HEK293T (cell line): ENCODE results near the gene GSC.
"Not testable (repeated sequence)": the region's sequence is repeated elsewhere in the genome, so short reads cannot be mapped to it uniquely, and the experiment has no call there.

Source experiments
- CTCF ChIA-PET: fragments of 350-600 bp; formaldehyde crosslinking; extraction: SDS; loops from one replicate; lab custom pipeline; 2021; ENCODE audit warnings: antibody characterized with exemption, inconsistent platforms; lab: Yijun Ruan, JAX
- POLR2A ChIA-PET: fragments of 350-600 bp; formaldehyde crosslinking; extraction: SDS; loops from one replicate; lab custom pipeline; 2020; ENCODE audit warnings: antibody characterized with exemption, inconsistent platforms; lab: Yijun Ruan, JAX
- DNase-seq: peaks from one replicate; pipeline ENCODE4 v3.0.0; 2012; ENCODE audit warnings: mixed read lengths; ENCODE audit errors: extremely low spot score
- ARNT ChIP-seq: fragments of 450-650 bp; IDR thresholded peaks from 2 replicates; pipeline ENCODE4 v1.6.1; 2017; ENCODE audit warnings: mild to moderate bottlenecking
- BHLHE40 ChIP-seq: fragments of 450-650 bp; IDR thresholded peaks from 2 replicates; pipeline ENCODE4 v1.6.1; 2016; ENCODE audit warnings: mild to moderate bottlenecking, moderate library complexity, borderline replicate concordance
- CTBP1 ChIP-seq: fragments of 450-650 bp; IDR thresholded peaks from 2 replicates; pipeline ENCODE4 v1.6.1; 2016; ENCODE audit warnings: borderline replicate concordance
- ELF4 ChIP-seq: fragments of 450-650 bp; IDR thresholded peaks from 2 replicates; pipeline ENCODE4 v1.6.1; 2017; ENCODE audit warnings: antibody characterized with exemption
- FOXA1 ChIP-seq: fragments of 450-650 bp; IDR thresholded peaks from 2 replicates; pipeline ENCODE4 v1.6.1; 2016; ENCODE audit warnings: mild to moderate bottlenecking
- FOXK2 ChIP-seq: fragments of 450-650 bp; IDR thresholded peaks from 2 replicates; pipeline ENCODE4 v1.6.1; 2016; ENCODE audit warnings: mild to moderate bottlenecking
- FOXM1 ChIP-seq: fragments of 450-650 bp; IDR thresholded peaks from 2 replicates; pipeline ENCODE4 v1.6.1; 2017; ENCODE audit warnings: mild to moderate bottlenecking, borderline replicate concordance
- HDGF ChIP-seq: fragments of 450-650 bp; IDR thresholded peaks from 2 replicates; pipeline ENCODE4 v1.6.1; 2017; ENCODE audit warnings: antibody characterized with exemption, borderline replicate concordance
- L3MBTL2 ChIP-seq: fragments of 450-650 bp; conservative IDR thresholded peaks from 2 replicates; pipeline ENCODE4 v1.6.1; 2016; ENCODE audit warnings: mild to moderate bottlenecking
- LEF1 ChIP-seq: fragments of 450-650 bp; IDR thresholded peaks from 2 replicates; pipeline ENCODE4 v1.6.1; 2017; ENCODE audit warnings: mild to moderate bottlenecking, borderline replicate concordance
- NFRKB ChIP-seq: fragments of 450-650 bp; IDR thresholded peaks from 2 replicates; pipeline ENCODE4 v1.6.1; 2016; ENCODE audit warnings: mild to moderate bottlenecking, moderate library complexity
- SP1 ChIP-seq: fragments of 450-650 bp; IDR thresholded peaks from 2 replicates; pipeline ENCODE4 v1.6.1; 2017
- SUZ12 ChIP-seq: fragments of 450-650 bp; IDR thresholded peaks from 2 replicates; pipeline ENCODE4 v1.6.1; 2016; ENCODE audit warnings: mild to moderate bottlenecking
- TARDBP ChIP-seq: fragments of 450-650 bp; IDR thresholded peaks from 2 replicates; pipeline ENCODE4 v1.6.1; 2016
- ZNF384 ChIP-seq: fragments of 450-650 bp; IDR thresholded peaks from 2 replicates; pipeline ENCODE4 v1.6.1; 2016
- TF ChIP-seq, protein P1 (sequence below): fragments of 450-650 bp; IDR thresholded peaks from 2 replicates; pipeline ENCODE4 v1.6.1; 2016

Gene GSC

DNA sequence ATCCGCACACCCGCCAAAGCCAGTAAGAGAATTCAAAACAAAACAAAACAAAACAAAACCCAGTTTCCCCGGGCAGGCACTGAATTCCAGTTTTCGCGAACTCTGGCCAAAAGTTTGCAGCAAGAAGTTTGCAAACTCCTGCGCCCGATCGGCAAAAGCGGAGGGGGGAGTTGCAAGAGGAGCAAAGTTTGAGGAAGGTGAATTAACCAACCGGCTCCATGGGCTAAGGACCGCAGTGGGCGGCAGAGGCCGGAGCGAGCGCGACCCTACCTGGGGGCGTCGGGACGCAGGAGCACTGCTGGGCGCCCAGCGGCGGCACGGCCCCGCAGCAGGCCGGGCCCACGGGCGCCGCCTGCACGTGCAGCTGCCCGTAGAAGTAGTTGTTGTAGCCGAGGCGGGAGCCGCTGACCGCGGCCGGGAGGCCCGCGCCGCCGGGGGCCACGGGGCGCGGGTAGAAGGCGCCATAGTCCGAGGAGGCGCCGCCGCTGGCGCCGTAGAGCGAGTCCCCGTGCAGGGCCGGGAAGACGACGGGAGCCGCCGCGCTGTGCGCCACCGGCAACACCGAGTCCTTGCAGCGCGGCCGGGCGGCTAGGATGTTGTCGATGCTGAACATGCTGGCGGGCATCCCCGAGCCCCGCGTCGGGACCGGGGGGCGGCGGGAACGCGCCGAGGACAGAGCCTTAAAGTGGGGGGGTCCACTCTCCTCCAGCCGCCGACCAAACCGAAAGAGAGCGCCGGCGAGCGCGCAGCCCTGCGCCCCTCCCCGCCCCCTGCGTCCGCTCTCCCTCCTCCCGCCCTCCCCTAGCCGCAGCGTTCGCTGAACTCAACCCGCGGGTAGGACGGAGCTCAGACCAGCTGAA is at the start of gene GSC:
TSS of gene GSC (minus strand) at position 723 of the 860 bp plus-strand sequence. CDS start at position 625, 98 bp downstream.
- ChIA-PET POLR2A (interaction anchor here (0.5 to 1.7 kb wide), 7 partner anchors 8 to 573 kb away, joined by 3 to 6 read pairs (median 3); no protein-coding TSS in a partner anchor), CTCF (no interaction called here)
- TF ChIP-seq NFRKB (no peak), HDGF (no peak), ARNT (no peak), LEF1 (no peak), FOXK2 (no peak), CTBP1 (no peak), SP1 (no peak), ZNF384 (no peak), FOXM1 (no peak), FOXA1 (no peak), TARDBP (no peak), SUZ12 (no peak), BHLHE40 (no peak), ELF4 (no peak)
- TF ChIP-seq, protein P1, sequence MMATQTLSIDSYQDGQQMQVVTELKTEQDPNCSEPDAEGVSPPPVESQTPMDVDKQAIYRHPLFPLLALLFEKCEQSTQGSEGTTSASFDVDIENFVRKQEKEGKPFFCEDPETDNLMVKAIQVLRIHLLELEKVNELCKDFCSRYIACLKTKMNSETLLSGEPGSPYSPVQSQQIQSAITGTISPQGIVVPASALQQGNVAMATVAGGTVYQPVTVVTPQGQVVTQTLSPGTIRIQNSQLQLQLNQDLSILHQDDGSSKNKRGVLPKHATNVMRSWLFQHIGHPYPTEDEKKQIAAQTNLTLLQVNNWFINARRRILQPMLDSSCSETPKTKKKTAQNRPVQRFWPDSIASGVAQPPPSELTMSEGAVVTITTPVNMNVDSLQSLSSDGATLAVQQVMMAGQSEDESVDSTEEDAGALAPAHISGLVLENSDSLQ: no peak
- DNase-seq: peak; percentile 71

DNA sequence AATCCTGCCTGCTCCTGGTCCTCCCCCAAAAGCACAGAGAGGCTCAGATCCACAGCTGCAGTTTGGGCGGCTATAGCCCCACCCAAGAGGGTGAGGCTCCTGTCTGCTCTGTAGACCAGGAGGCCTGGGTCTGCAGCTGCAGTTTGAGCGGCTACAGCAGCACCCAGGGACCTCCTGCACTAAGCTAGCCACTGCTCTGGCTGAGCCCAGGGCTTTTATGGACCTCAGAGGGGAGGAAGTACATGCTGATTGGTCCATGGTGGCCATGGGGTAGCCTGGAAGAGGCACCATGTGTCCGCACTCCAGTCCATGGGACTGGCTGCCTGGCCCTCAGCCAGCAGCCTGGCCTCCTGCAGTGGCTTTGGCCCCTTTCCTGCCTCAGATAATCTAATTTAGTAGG is 49.6 kb upstream of the GSC start:
- POLR2A ChIA-PET: no interaction called here
- no peak for DNase-seq
- TF ChIP-seq SUZ12 (no peak), FOXM1 (no peak), NFRKB (no peak), ARNT (no peak), CTBP1 (no peak)
- TF ChIP-seq, protein P1: no peak
- CTCF ChIA-PET: no interaction called here

DNA sequence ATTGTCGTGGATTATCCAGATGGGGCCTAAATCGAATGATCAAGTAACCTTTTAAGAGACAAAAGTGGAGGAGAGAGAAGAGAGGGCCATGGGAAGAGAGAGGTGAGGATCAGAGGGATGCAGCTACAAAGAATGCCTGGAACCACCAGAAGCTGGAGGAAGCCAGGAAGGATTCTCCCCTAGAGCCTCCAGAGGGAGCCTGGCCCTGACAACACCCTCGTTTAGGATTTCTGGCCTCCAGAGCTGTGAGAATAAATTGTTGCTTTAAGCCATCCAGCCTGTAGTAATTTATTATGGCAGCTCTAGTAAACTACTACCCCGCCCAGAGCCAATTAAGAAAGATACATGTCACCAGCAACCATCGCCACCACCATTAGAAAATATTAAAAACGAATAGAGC is 46.2 kb upstream of the GSC start:
- no peak for TF ChIP-seq TARDBP
- no peak for TF ChIP-seq FOXM1
- no peak for TF ChIP-seq NFRKB
- TF ChIP-seq BHLHE40: no peak
- no peak for TF ChIP-seq SP1
- no peak for TF ChIP-seq ELF4
- TF ChIP-seq HDGF: no peak
- TF ChIP-seq LEF1: no peak
- TF ChIP-seq FOXA1: no peak
- no peak for TF ChIP-seq CTBP1
- TF ChIP-seq, protein P1: no peak
- TF ChIP-seq L3MBTL2: no peak
- ChIA-PET CTCF (no interaction called here), POLR2A (no interaction called here)
- no peak for DNase-seq

DNA sequence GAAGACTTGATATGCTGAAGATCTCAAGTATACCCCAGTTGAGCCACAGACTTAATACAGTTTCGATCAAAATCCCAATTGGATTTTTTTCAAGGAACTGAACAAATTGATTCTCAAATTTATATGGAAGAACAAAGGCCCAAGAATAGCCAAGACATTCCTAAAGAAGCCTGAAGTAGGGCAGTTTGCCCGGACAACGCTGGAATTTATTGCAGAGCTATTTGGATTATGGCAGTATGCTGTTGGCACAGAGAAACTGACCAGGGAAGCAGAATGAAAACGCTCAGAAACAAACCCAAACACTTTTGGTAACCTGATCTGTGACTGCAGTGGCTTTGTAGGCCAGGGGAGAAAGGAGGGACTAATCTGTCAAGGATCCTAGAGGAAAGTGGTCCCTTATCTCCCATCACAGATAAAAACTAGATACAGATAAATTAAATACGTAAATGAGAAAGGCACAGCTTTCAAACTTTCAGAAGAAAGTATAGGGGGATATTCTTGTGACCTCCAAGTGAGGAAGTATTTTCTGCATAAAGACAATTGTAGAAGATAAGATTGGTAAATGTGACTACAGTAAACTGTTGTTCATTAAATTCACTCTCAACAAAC is 35.9 kb upstream of the GSC start:
- ChIA-PET CTCF (no interaction called here), POLR2A (no interaction called here)
- DNase-seq: no peak

DNA sequence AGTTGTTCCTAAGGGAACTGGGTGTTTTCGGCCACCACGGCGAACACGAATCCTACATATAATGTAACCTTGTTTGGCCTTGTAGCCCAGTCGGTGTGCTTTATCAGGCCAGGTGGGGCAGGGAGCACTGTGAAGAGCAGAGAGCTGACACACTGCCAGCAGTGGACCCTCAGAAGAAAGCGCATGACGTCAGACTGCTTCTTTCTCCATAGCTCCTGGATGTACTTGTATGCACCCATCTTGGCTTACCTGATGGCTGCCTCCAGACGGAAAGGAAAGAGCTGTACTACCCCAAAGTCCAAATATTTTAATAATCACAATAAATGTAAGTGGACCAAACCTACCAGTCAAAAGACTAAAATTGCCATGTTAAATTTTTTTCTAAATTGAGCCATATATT is 31.3 kb upstream of the GSC start:
- ChIA-PET POLR2A (interaction anchor here (0.6 kb wide), 1 partner anchor 26 kb away, joined by 4 read pairs; no protein-coding TSS in a partner anchor), CTCF (interaction anchor here (0.6 kb wide), 1 partner anchor 614 kb away, joined by 10 read pairs; no protein-coding TSS in a partner anchor)
- no peak for TF ChIP-seq L3MBTL2
- TF ChIP-seq SUZ12: no peak
- TF ChIP-seq ELF4: no peak
- no peak for TF ChIP-seq LEF1
- TF ChIP-seq HDGF: no peak
- no peak for TF ChIP-seq FOXA1
- TF ChIP-seq, protein P1: no peak
- no peak for TF ChIP-seq BHLHE40
- no peak for TF ChIP-seq TARDBP
- no peak for TF ChIP-seq SP1
- no peak for TF ChIP-seq NFRKB
- no peak for TF ChIP-seq FOXM1
- no peak for TF ChIP-seq CTBP1
- TF ChIP-seq FOXK2: no peak
- DNase-seq: no peak

More for the DNA sequence above, 35.9 kb upstream of the GSC start:
- TF ChIP-seq CTBP1 (no peak), TARDBP (no peak), FOXA1 (no peak), ARNT (no peak), FOXK2 (no peak), BHLHE40 (no peak), L3MBTL2 (no peak), NFRKB (no peak), HDGF (no peak), ZNF384 (no peak), ELF4 (no peak), FOXM1 (no peak), LEF1 (no peak)

DNA sequence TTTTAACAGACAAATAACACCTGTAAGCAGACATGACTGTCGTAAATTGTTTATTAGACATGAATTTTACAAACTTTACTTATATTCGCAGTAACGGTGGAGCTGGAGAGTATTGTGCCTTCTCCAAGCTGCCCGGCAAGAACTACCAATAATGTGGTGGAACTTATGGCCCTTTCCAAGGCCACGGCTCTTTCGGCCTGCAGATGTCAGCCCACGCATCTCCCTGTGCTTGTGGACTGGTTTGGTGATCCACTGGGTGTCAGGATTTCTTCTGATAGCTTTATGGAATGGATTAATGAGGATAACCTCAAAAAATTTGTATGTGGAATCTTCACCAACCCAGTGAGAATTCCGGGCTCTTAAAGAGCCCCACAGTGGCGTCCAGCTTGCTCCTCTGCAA is 30.9 kb upstream of the GSC start:
- DNase-seq, POLR2A ChIA-PET, CTCF ChIA-PET: not testable (repeated sequence)
